Upper lobe of right lung (tissue), 1 donor: ENCODE measurements around the gene CCDC178. TPM values are rescaled to one million over a fixed set of nuclear protein-coding genes. Genes with fewer than 3 reads are reported as not detected.

ENCODE experiments used
- ATAC-seq: fragments of 200-7000 bp; cut with Tn5 transposase; one replicate; pipeline ENCODE4 v1.9.1; 2020; ENCODE audit warnings: mild to moderate bottlenecking, moderate library complexity
- DNase-seq: peaks from one replicate; pipeline ENCODE4 v3.0.0-alpha.2; 2020
- H3K27ac ChIP-seq: fragments of 200-600 bp; one replicate; pipeline ENCODE4 v1.8.0; 2022
- H3K27me3 ChIP-seq: fragments of 200-600 bp; one replicate; pipeline ENCODE4 v1.8.0; 2022; ENCODE audit warnings: mild to moderate bottlenecking
- H3K36me3 ChIP-seq: fragments of 200-600 bp; one replicate; pipeline ENCODE4 v1.8.0; 2022
- H3K4me1 ChIP-seq: fragments of 200-600 bp; one replicate; pipeline ENCODE4 v1.8.0; 2022
- H3K4me3 ChIP-seq: fragments of 200-600 bp; one replicate; pipeline ENCODE4 v1.8.0; 2022; ENCODE audit warnings: mild to moderate bottlenecking
- H3K9me3 ChIP-seq: fragments of 200-600 bp; one replicate; pipeline ENCODE4 v1.8.0; 2022
- CTCF ChIP-seq: fragments of 200-600 bp; IDR thresholded peaks from one replicate; pipeline ENCODE4 v1.8.0; 2022; ENCODE audit warnings: antibody characterized with exemption
- intact Hi-C: fragments of 100-400 bp; cut with DNase I; formaldehyde crosslinking; loops from one replicate; pipeline ENCODE4 v1.11.0; 2022
- total RNA-seq: library from RNA; stranded (reverse); fragmentation: NEBNext Ultra II Directional; extraction: Animal tissue kit (Norgen Biotek cat#: 25700); gene quantifications from one replicate; pipeline ENCODE4 v1.2.1, GENCODE V29; 2021
- donor health status: DM: no; HTN: yes; CAD: no; lungs with severe emphysema.

CCDC178 gene
- total RNA-seq, 1 donor from 2014 or later: 2.5 TPM

DNA sequence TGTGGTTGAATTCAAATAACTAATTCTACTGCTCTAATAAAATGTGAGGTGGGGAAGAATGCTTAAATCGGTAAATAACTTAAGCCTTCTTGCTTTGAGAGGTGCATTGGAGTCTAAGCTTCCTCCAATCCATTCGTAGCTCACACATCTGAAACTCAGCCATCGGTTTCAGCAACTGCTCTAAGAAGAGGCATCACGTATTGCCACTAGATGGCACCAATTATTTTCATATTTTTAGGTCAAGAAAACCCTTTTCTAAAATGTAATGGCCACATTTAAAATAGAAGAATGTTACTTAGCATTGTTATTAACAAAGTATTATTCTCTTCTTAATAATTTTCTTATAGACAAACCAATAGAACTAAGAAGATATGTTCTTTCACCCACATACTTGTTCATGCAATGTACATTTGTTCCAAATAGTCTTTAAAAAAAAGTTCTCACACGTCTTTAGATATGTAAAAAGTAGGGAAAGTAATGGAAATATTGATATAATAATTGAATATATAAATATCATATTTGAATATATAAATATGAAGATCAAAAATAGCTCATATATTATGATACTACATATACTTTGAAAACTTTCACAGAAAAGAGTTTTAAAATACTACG lies 229.8 kb downstream of the CCDC178 start:
- no peaks in the 10 kb centered on the region for H3K9me3 ChIP-seq
- intact Hi-C loops: no loop called here
- H3K4me1 ChIP-seq: no peaks in the 10 kb centered on the region
- no peak for ATAC-seq
- no peaks in the 10 kb centered on the region for H3K27me3 ChIP-seq
- H3K4me3 ChIP-seq: no peak overlapping the region
- H3K36me3 ChIP-seq: no peaks in the 10 kb centered on the region
- TF ChIP-seq CTCF: peak; percentile 48
- DNase-seq: no peak
- H3K27ac ChIP-seq: no peak overlapping the region

GRCh38 chr18:33205777-33206176 lies 234.7 kb downstream of the CCDC178 start:
- no peaks in the 10 kb centered on the region for H3K4me1 ChIP-seq
- no peak overlapping the region for H3K4me3 ChIP-seq
- no peaks in the 10 kb centered on the region for H3K9me3 ChIP-seq
- H3K27me3 ChIP-seq: no peaks in the 10 kb centered on the region
- TF ChIP-seq CTCF: no peak
- no peaks in the 10 kb centered on the region for H3K36me3 ChIP-seq
- ATAC-seq (no peak), DNase-seq (no peak)
- no peak overlapping the region for H3K27ac ChIP-seq
- intact Hi-C loops: no loop called here

DNA sequence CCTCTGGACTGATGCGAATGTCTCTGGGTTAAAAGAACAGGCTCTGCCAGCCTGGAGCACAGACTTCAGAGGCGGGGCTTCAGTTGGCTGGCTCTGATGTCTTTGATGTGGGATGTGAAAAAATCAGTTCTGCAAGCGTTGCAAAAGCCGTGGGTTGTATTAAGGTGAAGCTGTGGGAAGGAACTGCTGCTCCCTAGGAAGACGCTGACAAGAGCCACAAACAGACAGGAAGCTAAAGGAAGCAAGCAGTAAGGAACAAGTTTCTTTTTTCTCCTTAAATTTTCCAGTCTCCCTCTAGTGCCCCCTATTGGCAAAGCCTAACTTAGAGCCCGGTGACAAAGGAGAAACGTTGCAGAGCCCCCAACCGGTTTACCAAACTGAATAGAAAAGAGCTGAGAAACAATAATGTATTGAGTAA lies 239.0 kb downstream of the CCDC178 start:
- peak; percentile 51 for TF ChIP-seq CTCF
- intact Hi-C loops: no loop called here
- Histone ChIP-seq H3K27ac (no peak overlapping the region), H3K27me3 (no peaks in the 10 kb centered on the region), H3K36me3 (no peaks in the 10 kb centered on the region), H3K4me3 (no peak overlapping the region), H3K4me1 (no peaks in the 10 kb centered on the region), H3K9me3 (no peaks in the 10 kb centered on the region)
- ATAC-seq (peak; percentile 47), DNase-seq (no peak)

DNA sequence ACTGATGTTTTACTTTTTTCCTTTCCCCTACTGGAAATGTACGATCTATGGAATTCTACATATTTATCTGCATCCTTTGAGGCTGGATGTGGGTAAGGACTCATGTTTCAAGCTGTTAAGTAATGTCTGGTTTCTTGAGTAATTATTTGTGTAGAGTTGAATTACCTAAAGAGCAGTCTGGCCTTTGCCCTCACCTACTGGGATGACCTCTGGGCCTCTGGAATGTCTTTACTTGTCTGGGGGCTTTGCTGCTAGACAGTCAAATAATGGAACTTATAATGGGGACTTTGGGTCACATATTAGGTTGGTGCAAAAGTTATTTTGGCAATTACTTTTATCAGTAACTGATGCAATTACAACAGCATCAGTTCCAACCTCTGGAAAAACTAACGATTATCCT lies 244.7 kb downstream of the CCDC178 start:
- Histone ChIP-seq H3K9me3 (no peaks in the 10 kb centered on the region), H3K27me3 (no peaks in the 10 kb centered on the region), H3K4me1 (no peaks in the 10 kb centered on the region), H3K27ac (no peak overlapping the region), H3K4me3 (no peak overlapping the region), H3K36me3 (no peaks in the 10 kb centered on the region)
- intact Hi-C loops: no loop called here
- TF ChIP-seq CTCF: no peak
- ATAC-seq (no peak), DNase-seq (no peak)

GRCh38 chr18:33194793-33195192 lies 245.7 kb downstream of the CCDC178 start:
- Histone ChIP-seq H3K4me3 (no peak overlapping the region), H3K27ac (no peak overlapping the region), H3K36me3 (no peaks in the 10 kb centered on the region), H3K9me3 (no peaks in the 10 kb centered on the region), H3K27me3 (no peaks in the 10 kb centered on the region), H3K4me1 (no peaks in the 10 kb centered on the region)
- intact Hi-C loops: no loop called here
- DNase-seq (no peak), ATAC-seq (no peak)
- no peak for TF ChIP-seq CTCF

DNA sequence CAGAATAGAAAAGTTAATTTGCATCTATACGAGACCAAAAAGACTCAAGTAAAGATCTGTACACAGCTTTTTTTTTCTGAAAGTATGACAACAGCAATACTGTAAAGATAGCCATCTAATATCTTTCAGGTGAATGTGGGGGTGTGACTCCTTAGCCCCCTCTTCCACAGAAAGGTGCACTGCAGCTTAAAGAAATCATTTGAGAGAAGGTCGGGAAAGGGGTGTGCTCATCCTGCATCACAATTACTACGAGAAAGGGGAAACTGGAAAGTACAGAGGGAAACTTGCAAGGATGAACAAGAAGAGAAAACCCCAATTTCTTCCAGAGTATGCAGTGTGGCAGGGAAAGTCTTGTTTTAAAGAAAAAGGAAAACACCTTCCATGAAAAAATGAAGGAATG lies 255.6 kb downstream of the CCDC178 start:
- H3K9me3 ChIP-seq: no peaks in the 10 kb centered on the region
- H3K27ac ChIP-seq: no peak overlapping the region
- no peak for DNase-seq
- no peaks in the 10 kb centered on the region for H3K36me3 ChIP-seq
- TF ChIP-seq CTCF: no peak
- no peak for ATAC-seq
- no peaks in the 10 kb centered on the region for H3K4me1 ChIP-seq
- no peaks in the 10 kb centered on the region for H3K27me3 ChIP-seq
- intact Hi-C loops: no loop called here
- H3K4me3 ChIP-seq: no peak overlapping the region
